GM23338 (cell line): ENCODE data around the gene HOXD8.
A peak's percentile ranks its signal among the peaks of the same experiment; 100 is the strongest.

Experiments used
- CREB1 ChIP-seq: fragments of 250-450 bp; sonication (Bioruptor Pico); IDR thresholded peaks from 2 replicates; pipeline ENCODE4 v1.5.0; 2020; ENCODE audit warnings: low read depth, mild to moderate bottlenecking, moderate library complexity
- CTCF ChIP-seq, 2 experiments: fragments of 200-600 bp in 1 of 2; sonication (generic) in 1 of 2; conservative IDR thresholded peaks; 2 replicates each; pipeline versions ENCODE4 v1.5.1 to v1.6.1; 2016 to 2017; ENCODE audit warnings: antibody characterized with exemption in 2 of 2, low read depth in 2 of 2, mild to moderate bottlenecking in 2 of 2, moderate library complexity in 1 of 2
- EZH2 ChIP-seq: fragments of 200-600 bp; sonication (generic); IDR thresholded peaks from one replicate; pipeline ENCODE4 v1.8.0; 2017; ENCODE audit warnings: antibody characterized with exemption, mild to moderate bottlenecking, low read depth; ENCODE audit not compliant: unreplicated experiment
- EZH2phosphoT487 ChIP-seq: fragments of 200-600 bp; sonication (generic); IDR thresholded peaks from one replicate; pipeline ENCODE4 v1.8.1; 2018; ENCODE audit warnings: antibody characterized with exemption; ENCODE audit not compliant: unreplicated experiment
- JUNB ChIP-seq: IDR thresholded peaks from one replicate; pipeline ENCODE4 v1.6.1; 2016; ENCODE audit warnings: antibody characterized with exemption; ENCODE audit not compliant: unreplicated experiment
- POLR2AphosphoS5 ChIP-seq: IDR thresholded peaks from 2 replicates; pipeline ENCODE4 v1.6.1; 2016; ENCODE audit warnings: antibody characterized with exemption, low read depth
- REST ChIP-seq: IDR thresholded peaks from one replicate; pipeline ENCODE4 v1.6.1; 2018; ENCODE audit warnings: antibody characterized with exemption; ENCODE audit not compliant: unreplicated experiment
- STAT1 ChIP-seq: IDR thresholded peaks from one replicate; pipeline ENCODE4 v1.6.1; 2016; ENCODE audit warnings: antibody characterized with exemption; ENCODE audit not compliant: unreplicated experiment
- ZNF331 ChIP-seq: fragments of 250-450 bp; sonication (Bioruptor Pico); IDR thresholded peaks from 2 replicates; pipeline ENCODE4 v1.5.0; 2020; ENCODE audit warnings: low read depth, mild to moderate bottlenecking, moderate library complexity

- TF ChIP-seq REST (no peak), CTCF (conservative IDR thresholded peaks at IDR 0.05; ENCODE audit: low read depth in 2 of 2) (no peak), EZH2 (peak; percentile 98), EZH2phosphoT487 (peak; percentile 97), ZNF331 (no peak), POLR2AphosphoS5 (no peak), STAT1 (no peak), JUNB (no peak), CREB1 (CRISPR knock-in tag) (no peak)
These were observed 5.9 kb upstream of the HOXD8 start for GRCh38 chr2:176123411-176124109.
